HG03521 (cell line): ENCODE data around the gene HOXC9.

Experiments
- ATAC-seq: cut with Tn5 transposase; IDR thresholded peaks from one replicate; pipeline ENCODE4 v1.9.1; 2021; ENCODE audit warnings: mild to moderate bottlenecking, moderate library complexity; ENCODE audit not compliant: unreplicated experiment

HOXC9 gene

DNA sequence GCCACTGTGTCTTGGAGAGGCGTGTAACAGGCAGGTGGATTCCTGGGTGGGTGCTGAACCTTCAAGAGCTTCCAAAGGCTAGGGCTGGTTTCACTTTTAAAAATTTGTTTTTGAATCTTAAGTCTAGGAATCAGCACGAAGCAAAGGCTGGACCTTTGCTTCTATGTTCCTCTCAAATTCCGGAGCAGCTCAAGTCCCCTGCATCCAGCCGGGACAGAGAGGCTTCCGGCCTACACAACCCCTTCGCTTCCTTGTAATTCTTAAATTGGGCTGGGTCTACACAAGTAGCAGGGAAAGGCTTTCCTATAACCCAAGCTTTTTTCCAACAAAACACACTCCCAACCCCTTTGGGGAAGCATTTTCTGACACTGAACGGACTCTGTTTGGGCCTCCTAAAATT lies 37.0 kb upstream of the HOXC9 start:
- ATAC-seq, result no peak

DNA sequence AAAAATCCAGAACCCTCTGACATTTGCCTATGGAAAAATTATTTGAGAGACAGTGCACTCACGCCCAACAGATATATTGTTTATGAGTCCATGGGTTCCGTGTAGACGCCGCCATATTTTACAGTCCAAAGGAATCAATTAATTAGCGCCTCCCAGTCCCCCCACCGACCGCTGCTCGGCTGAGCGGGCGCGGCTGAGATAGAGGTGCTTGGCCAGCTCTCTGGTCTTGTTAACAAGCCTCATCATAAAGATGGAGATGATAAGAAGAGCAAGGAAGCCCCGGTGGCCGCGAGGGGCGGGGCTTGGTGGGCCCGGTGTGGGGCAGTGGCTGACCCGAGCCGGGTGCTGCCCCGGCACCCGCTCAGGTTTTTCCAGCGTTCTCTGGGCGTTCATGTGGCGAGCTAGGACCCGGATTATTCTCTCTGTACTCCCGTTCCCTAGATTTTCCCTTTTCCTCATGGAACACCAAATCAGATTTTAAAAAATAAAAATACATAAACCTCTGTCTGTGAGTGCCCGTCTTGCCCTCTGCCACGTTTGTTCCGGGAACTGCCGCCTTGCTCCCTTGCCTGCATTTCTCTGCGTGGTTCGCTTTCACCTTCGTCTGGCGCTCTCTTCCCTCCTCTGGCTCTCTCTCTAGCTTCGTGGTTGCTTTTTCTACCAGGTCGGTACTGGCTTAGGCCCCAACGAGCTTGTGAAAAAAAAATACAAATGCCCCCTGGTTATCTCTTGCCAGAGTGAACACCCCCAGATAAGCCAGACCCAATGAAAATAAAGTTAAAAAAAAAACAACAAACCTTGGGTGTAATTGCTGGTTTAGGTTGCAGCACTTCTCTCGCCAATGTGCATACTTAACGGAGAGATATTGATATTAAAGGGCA lies 36.3 kb upstream of the HOXC9 start:
- no peak for ATAC-seq

DNA sequence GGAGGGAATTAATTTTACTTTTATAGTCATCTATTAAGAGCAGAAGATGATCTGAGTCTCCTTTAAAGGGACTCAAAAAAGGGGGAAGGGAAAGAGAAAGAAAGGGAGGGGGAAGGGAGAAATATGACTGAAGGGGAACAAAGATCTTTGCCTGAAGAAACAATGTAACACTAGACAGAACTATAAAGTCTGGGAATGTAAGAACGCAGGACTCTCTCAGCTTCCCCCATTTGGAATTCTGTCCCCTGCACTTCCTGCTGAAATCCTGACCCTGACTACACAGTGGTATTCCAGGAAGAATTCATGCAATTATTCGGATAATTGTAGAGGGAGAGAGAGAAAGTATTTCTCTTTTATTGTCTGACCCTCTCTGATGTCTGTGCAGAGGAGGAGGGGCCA lies 35.6 kb upstream of the HOXC9 start:
- no peak for ATAC-seq

DNA sequence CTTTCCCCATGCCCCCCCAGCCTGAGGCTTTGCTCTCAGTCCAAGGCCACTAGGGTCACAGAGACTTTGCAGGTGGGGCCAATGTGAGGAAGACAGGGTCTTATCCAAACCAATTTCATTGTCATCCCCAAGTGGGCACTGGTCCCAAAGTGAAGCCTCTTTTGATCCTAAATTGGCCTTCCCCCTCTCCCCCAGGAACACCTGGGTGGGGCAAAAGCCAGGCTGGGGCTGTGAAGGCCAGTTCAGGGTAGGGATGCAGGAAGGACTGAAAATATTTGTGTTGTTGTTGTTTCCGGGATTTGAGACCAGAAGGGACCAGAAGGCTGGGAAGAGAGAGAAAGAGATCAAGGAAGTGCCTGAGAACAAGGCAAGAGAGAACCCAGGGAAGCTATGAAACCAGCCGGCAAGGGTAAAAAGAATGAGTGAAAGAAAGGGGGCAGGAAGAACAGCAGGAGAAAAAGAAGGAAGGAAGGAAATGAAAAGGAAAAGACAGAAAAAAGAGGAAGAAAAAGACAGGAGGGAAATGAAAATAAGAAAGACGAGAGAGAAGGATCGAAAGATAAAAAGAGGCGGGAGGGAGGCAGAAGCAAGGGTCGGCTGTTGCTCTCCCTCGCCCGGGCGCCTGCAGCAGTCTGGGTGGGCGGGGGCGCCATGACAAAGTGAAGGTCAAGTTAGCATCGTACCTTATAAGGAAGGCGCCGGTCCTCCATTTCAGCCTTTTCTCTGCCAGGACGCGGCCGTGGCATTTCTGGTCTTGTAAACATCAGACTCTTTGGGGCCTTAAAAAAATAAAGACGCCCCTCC lies 34.5 kb upstream of the HOXC9 start:
- no peak for ATAC-seq

DNA sequence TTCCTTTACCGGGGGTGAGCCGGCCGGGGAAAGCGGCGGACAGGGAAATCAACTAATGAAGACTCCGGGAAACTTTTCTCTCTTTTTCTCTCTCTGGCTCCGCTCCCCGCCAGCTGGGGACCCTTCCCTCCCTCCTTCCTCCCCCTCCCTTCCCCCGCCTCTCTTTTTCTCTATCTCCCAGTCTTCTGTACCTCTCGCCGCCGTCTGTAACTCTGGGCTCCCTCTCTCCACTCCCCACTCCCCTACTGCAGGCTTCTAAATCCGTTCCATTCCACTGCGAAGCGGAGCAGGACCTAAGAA lies 33.9 kb upstream of the HOXC9 start:
- no peak for ATAC-seq

DNA sequence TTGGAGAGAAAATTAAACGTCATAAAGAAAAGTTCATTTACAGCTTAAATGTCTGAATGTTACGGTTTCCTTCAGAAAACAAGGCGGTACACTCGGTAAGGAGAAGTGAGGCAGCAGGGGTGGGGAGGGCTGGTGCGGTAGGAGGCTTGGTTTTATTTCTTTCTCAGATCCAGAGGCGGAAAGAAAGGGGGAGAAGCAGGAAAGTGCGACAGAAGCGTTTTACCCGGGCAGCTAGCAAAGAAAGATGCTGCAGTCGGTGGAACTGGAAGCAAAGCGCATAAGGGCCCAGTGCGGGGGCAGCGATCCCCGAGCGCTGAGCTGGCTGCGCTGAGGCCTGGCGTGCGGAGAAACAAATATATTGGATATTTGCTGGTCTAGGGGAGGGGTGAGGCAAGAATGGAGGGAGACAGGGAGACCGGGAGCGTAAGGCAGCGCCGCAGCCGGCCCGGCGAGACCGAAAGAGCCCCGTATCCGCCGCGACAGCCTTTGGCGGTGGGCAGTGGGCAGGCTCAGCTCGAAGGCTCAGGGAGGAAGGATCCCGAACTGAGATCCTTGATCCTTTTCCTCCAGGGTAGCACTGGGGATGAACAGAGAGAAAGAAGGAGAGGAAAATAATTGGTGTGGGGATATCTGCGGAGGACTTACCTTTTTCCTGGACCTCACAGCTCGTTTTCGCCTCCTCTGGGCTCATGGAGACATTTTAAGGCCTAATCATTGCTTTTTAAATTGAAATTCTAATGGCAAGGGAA lies 33.4 kb upstream of the HOXC9 start:
- no peak for ATAC-seq

DNA sequence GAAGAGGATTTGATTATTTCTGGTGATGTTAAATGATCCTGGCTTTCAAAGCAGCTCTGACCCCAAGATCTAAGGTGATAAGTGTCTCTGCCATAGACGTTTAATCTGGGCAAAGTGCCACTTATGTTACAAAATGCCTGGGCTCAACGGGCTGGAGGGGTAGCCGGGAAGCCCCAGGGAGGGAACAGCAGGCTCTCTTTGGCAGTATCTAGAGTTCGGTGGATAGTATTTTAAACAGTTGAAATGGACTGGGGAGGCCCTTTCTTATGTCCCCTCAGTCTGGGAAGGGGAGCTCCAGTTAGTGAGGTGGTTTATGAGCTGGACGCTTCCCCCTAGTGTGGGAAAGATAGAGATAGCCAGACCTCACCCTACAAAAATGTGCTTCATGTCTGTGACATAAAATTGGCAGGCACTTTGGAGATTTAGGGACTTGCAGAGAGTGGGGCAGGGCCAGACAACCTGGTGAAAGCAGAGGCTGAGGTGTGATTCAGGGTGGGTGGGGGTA lies 32.5 kb upstream of the HOXC9 start:
- ATAC-seq, result no peak

DNA sequence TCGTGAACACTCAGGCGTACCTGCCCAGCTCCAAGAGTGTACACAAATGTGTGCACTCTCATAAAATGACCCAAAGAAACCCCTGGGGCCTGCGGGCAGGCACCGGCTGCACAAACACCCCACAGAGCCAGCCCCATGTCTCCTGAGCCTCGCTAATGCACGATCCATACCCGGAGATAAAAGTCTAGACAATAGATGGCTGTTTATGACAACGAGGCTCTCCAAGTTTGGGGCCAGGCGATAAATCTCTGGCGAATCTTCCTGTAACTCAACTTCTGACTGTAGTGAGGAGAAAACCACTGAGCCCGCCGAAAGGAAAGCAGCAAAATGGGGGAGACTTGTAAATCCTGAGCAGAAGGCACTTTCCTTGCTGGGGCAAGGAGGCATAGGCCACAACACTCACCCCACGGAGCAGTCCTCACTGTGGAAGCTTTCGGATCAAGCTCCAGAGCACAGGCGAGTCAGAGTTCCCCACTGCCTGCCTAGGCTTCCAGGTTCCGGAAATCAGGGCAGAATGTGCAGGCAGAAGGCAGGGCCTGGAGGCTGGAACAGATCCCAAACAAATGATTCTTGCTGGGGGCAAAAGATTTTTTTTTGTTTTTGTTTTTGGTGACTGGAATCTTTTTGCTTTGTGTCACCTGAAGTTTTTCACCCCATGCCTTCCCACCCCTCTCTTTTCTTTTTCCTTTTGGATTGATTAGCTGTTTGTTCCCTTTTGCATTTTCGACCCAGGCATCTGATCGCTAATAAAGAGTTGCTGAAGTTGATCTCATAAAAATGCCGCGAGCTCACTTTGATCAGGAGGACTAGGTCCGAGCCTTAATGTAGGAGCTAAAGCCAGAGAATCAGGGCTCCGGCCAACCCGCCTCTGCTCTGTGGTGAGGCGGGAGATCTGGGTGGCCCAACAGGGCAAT lies 31.5 kb upstream of the HOXC9 start:
- ATAC-seq, result no peak

DNA sequence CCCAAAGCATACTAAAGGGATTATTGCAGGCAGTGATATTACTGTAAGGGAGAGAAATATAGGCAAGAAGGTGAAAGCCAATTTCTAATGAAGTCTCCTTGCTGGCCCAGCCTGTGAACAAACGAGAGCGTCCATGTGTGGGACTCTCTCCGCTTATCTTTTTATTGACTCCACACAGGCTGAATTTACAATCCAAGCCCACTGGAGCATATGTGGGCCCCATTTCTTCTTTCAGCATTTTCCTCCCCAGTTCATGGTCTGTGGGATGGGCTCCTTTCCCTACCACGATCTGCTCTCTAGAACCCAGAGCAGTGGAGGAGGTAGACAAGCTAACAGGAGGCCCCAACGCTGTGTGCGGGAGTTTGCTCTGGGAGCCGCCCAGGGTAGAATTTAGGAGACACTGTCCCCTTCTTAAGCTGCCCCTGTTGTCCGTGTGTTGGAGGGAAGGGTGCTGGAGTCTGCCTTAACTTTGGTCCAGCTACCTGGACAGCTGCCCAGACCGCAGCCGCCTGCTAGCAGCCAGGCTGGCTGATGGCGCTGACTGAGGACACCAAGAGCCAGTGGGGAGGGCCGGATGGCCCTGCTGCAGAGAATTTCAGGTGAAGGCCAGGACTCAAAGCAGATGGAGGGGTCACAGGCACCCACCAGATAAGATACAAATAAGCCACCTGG lies 30.2 kb upstream of the HOXC9 start:
- ATAC-seq, result no peak

DNA sequence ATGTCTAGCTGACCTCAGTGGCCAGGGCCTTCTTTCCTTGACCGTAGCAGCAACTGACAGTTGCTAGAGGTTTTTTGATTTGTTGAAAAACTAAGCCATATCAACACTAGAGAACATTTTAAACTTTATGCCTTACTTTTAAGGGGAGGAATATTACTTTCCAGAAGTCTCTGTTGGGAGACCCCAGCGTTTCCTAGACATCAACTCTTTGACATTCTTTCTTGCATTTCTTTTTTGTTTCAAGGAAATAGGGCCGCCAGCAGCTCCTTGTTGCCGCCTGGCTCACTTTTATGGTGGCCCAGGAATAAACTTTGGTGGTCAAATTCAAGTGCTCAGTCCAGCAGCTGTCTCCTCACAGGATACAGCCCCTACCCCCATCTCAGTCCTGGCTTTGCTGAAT lies 29.5 kb upstream of the HOXC9 start:
- no peak for ATAC-seq

DNA sequence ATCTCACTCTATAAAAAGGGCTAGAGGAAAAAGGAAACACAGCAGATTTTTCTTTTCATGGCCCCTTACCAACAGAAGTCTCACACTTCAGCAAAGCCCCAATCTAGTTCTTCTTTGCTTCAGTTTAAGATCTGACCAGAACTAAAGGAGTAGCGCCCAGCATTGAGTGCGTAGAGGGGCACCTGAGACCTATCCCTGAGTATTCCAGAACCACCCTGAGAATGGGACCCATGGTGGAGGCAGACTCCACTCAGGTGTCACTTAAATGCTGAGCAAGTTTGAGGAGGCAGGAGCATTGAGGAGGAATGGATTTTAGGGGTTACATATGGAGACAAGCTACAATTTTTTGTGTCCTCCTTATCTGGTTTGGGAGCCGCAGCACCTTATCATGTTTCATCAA lies 28.8 kb upstream of the HOXC9 start:
- ATAC-seq, result no peak

DNA sequence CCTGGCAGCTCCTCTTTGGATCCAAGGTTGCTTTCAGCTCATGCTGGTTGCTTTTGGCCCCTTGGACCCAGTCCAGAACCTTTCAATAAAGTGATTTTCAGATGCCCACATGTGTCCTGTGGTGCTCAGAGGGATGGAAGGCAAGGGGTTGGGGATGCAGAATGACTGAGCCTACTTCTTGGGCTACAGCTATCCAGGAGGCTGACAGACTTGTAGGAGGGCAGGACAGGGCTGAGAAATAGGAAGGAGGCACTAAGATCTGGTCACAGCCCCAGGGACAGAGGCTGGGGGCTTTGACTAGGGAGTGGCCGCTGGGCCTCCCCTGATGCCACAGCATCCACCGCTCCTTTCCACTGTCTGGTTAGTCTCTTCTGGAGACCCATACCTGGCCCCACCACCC lies 28.3 kb upstream of the HOXC9 start:
- no peak for ATAC-seq

DNA sequence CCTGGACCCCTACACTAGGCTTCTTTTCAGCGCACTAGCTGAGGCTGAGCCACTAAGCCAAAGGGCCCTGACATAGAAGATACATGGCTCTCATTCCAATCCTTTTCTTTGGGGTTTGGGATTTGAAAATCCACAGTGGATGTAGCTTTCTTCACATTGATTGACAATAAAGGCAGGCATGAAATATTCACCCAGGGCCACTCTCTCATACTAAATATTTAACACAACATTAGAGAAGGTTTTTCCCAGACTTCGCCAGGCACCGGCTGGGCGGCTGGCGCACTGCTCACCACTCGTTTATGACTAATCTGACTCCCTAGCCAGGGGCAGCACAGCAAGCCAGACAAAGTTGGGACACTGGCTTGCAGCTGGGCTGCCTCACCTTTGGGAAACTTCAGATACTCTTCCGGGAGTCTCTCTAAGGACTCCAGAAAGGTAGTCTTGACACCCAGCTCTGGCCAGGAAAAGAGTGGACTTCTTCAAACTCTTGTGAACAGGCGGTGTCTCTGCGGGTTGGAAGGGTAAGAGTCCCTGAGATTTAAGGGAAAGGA lies 27.7 kb upstream of the HOXC9 start:
- no peak for ATAC-seq

DNA sequence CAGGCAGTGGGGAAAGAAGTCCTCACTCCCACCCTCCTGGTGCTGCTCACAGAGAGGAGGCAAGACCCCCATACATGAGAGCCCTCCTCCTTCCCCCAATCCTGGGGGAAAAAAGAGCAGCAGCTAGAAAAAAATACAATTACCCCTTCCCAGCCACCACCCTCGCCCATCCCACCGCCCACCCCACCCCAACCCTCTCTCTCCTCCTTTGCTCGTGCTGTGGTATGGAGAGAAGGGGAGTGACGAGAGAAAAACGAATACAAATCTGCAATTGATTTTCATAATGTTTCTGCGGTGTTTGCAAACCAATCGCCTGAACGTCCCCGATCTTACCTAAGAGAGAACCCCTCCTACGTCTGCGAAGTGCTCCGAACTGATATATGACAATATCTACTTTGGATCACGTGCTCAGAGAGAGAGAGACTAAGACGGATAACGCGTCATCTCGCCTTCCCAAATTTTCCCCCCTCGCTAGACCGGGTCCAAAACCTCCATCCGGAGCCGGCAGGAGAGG lies 27.2 kb upstream of the HOXC9 start, which contains the start of gene HOXC11:
Gene HOXC11, plus strand, starts transcription at position 405 of the 514 bp plus-strand sequence. CDS start 116 bp downstream, outside the sequence.
- ATAC-seq, result no peak

DNA sequence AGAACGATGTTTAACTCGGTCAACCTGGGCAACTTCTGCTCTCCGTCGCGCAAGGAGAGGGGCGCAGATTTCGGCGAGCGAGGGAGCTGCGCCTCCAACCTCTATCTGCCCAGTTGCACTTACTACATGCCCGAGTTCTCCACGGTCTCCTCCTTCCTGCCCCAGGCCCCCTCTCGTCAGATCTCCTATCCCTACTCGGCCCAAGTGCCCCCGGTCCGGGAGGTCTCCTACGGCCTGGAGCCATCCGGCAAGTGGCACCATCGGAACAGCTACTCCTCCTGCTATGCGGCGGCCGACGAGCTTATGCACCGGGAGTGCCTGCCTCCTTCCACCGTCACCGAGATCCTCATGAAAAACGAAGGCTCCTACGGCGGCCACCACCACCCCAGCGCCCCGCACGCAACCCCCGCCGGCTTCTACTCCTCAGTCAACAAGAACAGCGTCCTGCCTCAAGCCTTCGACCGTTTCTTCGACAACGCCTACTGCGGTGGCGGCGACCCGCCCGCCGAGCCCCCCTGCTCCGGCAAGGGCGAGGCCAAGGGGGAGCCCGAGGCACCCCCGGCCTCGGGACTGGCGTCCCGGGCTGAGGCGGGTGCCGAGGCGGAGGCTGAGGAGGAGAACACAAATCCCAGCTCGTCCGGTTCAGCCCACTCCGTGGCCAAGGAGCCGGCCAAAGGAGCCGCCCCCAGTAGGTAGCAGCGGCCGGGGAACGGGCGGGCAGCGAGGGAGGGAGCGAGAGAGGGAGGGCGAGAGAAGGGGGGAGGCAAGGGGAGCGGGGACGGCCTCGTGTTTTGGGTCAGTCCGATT lies 26.5 kb upstream of the HOXC9 start:
- no peak for ATAC-seq

DNA sequence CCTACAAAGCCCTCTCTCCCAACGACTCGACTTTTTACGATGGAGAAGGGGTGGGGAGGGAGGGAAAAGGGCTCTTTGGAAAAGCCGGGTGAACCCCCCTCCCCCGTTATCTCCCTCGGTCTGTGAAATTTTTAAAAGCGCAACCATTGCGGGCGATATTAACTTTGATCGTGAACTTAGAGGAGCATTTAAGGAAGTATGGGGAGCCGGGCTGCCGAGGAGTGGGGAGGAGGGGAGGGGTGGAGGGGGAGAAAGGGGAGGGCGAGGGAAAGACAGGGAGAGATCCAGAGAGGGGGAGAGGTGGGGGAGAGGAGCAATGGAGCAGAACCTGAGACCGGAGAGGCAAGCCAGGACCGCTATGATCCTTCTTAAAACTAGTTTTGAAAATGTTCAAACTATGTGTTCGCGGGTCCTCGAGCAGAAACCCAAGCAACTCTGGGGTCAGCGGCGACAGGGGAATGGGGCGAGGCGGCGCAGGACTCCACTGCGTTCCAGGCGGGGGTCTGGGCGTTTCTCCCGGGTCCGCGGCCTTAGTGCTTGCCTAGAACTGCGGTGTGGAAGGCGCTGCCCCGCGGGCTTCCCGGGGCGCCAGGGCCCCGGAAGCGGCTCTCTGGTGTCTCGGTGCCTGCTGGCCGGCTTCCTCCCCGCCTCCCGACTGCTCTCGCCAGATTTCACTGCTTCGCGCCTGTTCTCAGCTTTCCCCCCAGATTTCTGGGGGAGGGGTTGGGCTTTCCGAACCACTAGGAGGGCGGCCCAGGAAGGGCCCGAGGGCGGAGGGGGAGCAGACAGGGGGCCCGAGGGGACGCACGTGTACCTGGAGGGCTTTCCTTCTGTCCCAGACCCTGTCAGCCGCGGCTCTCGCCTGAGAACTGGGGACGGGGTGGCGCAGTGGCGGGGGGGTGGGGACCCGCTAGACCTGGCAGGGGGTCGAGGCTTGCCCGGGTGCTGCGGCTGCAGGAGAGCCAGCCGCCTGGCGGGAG lies 25.6 kb upstream of the HOXC9 start, which contains the start of gene HOTAIR:
Gene HOTAIR, minus strand, starts transcription at position 871 of the 980 bp plus-strand sequence.
- no peak for ATAC-seq

DNA sequence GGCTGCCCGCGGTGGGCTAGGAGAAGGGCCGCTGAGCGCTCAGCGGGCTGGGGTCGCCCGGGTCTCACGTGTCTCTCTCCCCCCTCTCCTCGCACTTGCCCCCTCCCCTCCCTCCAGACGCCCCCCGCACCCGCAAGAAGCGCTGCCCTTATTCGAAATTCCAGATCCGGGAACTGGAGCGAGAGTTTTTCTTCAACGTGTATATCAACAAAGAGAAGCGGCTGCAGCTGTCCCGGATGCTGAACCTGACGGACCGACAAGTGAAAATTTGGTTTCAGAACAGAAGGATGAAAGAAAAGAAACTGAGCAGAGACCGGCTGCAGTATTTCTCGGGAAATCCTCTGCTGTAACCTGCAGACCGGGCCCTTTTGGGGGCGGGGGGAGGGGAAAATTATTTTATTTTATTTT lies 24.9 kb upstream of the HOXC9 start:
- no peak for ATAC-seq
